Activated CD4-positive, alpha-beta T cell treated with anti-CD3 and anti-CD28 coated beads for 36 hours (primary cell): ENCODE data around the gene NEGR1. TPM values are rescaled to one million over a fixed set of nuclear protein-coding genes. Genes with fewer than 3 reads are reported as not detected.

Experiments used
- ATAC-seq: fragments of 200-7000 bp; cut with Tn5 transposase; one replicate; pipeline ENCODE4 v1.10.0; 2021; ENCODE audit warnings: mild to moderate bottlenecking, moderate library complexity
- CTCF ChIA-PET: fragments of 350-600 bp; sonication (Branson Sonifier 250); formaldehyde crosslinking; loops from one replicate; lab custom pipeline; 2021; ENCODE audit warnings: antibody characterized with exemption; lab: Charles Lee
- POLR2A ChIA-PET: fragments of 350-600 bp; sonication (Branson Sonifier 250); formaldehyde crosslinking; loops from one replicate; lab custom pipeline; 2021; ENCODE audit warnings: antibody characterized with exemption, inconsistent platforms; lab: Charles Lee
- DNase-seq: peaks from one replicate; pipeline ENCODE4 v3.0.0-alpha.2; 2020
- H3K27ac Mint-ChIP-seq: one replicate; pipeline ENCODE4 v1.8.0; 2021; ENCODE audit warnings: mixed read lengths
- H3K27me3 Mint-ChIP-seq: one replicate; pipeline ENCODE4 v1.8.0; 2021; ENCODE audit warnings: mixed read lengths
- H3K36me3 Mint-ChIP-seq: one replicate; pipeline ENCODE4 v1.8.0; 2021; ENCODE audit warnings: low read depth, mixed read lengths
- H3K4me1 Mint-ChIP-seq: one replicate; pipeline ENCODE4 v1.8.0; 2021; ENCODE audit warnings: mixed read lengths
- H3K4me3 Mint-ChIP-seq: one replicate; pipeline ENCODE4 v1.8.0; 2021; ENCODE audit warnings: mild to moderate bottlenecking, moderate library complexity, mixed read lengths
- H3K9me3 Mint-ChIP-seq: one replicate; pipeline ENCODE4 v1.8.0; 2021; ENCODE audit warnings: low read depth, mixed read lengths
- intact Hi-C, 2 experiments: fragments of 100-400 bp; cut with DNase I in 1 of 2; cut with micrococcal nuclease in 1 of 2; formaldehyde crosslinking; loops; one replicate each; pipeline versions ENCODE4 v1.14.2 to v1.15.1; 2022 to 2024; cut with DNase I, micrococcal nuclease
- total RNA-seq, 2 experiments: library from RNA; stranded (reverse); gene quantifications; one replicate each; pipeline ENCODE4 v1.2.3, GENCODE V29; 2021

The NEGR1 gene
- total RNA-seq, 2 experiments from 2014 or later: not detected

DNA sequence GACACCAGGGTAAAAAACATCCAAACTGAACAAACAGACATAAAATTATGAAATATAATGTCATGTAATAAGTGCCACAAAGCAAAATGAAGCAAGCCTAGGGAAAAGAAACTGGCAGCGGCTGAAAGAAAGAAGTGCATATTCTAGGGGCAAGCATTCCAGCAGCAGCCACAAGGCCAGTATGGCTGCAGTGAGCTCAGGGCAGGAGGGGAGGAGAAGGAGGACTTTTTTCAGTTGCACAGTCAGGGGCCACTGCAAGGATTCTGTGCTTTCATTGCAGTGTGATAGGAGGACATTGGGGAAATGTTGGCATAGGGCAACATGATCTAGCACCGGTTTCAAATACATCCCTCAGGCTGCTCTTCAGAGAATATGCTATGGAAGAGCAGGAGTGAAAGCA is 263.8 kb downstream of the NEGR1 start:
- no peaks in the 10 kb centered on the region for H3K27me3 Mint-ChIP-seq
- no peak for ATAC-seq
- H3K27ac Mint-ChIP-seq: no peak overlapping the region
- no peak overlapping the region for H3K4me3 Mint-ChIP-seq
- H3K36me3 Mint-ChIP-seq: no peaks in the 10 kb centered on the region
- H3K9me3 Mint-ChIP-seq: no peaks in the 10 kb centered on the region
- intact Hi-C loops: no loop called here
- DNase-seq: no peak
- H3K4me1 Mint-ChIP-seq: no peaks in the 10 kb centered on the region
- POLR2A ChIA-PET: no interaction called here
- CTCF ChIA-PET: no interaction called here

DNA sequence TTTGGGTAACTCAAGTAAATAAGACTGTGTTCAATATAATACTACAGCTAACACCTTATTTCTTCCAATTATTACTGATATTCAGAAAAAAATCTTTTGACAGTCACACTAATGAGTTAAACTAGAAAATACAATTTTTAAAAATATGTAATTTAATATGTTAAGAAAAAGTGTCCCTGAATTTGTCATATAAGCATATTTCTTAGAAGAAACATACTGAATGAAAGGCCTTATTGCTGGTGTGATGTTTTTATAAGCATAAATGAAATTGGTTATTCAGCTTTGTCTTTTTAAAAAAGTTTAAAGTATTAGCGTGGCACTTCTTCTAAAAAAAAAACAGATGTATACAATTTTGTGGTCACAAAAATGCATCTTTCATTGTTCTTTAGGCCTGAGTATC is 267.3 kb downstream of the NEGR1 start:
- DNase-seq (no peak), ATAC-seq (no peak)
- Mint-ChIP-seq H3K9me3 (no peaks in the 10 kb centered on the region), H3K4me1 (no peaks in the 10 kb centered on the region), H3K36me3 (no peaks in the 10 kb centered on the region), H3K27me3 (no peaks in the 10 kb centered on the region), H3K4me3 (no peak overlapping the region), H3K27ac (no peak overlapping the region)
- intact Hi-C loops: no loop called here
- ChIA-PET POLR2A (no interaction called here), CTCF (no interaction called here)

DNA sequence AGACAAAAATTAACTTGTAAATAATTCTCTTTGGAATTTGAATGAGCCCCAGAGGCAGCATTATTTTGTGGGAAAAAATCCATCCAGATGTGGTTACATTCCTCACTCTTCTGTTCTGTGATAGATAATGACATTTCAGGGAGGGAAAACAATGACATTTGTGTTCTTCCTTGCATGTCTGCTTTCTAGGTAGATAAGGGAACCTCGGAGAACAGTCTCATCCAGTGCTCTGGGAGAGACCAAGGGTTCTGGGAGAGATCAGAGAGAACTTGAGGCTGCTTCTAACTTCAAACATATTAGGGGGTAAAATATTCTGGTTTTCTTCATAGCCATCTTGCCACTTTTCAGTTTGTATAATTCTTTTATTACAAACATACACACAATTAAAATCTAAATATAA is 269.2 kb downstream of the NEGR1 start:
- H3K27me3 Mint-ChIP-seq: no peaks in the 10 kb centered on the region
- H3K4me3 Mint-ChIP-seq: no peak overlapping the region
- intact Hi-C loops: no loop called here
- H3K9me3 Mint-ChIP-seq: no peaks in the 10 kb centered on the region
- ATAC-seq: no peak
- ChIA-PET POLR2A (no interaction called here), CTCF (no interaction called here)
- H3K36me3 Mint-ChIP-seq: no peaks in the 10 kb centered on the region
- H3K4me1 Mint-ChIP-seq: no peaks in the 10 kb centered on the region
- no peak overlapping the region for H3K27ac Mint-ChIP-seq
- DNase-seq: no peak

DNA sequence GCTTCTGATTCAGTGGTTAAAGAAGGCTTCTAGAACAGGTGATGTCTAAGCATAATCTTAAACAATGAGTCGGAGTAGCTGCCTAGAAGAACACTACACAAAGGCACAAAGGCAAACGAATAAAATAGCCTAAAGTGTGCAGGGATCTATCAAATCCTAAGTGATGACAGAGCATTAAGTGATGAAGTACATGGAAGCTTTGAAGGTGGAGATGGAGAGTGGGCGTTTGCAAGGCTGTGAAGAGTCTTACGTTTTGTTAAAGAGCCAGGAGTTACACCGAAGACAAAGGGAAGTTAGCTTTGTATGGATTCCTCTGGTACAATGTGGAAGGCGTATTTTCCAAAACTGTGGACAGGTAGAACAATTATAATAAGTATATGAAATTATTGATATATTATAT is 270.6 kb downstream of the NEGR1 start:
- Mint-ChIP-seq H3K4me3 (no peak overlapping the region), H3K36me3 (no peaks in the 10 kb centered on the region), H3K9me3 (no peaks in the 10 kb centered on the region), H3K27ac (no peak overlapping the region), H3K27me3 (no peaks in the 10 kb centered on the region), H3K4me1 (no peaks in the 10 kb centered on the region)
- ChIA-PET CTCF (interaction anchor here (1.1 kb wide), 1 partner anchor 22 kb away, joined by 3 read pairs; no protein-coding TSS in a partner anchor), POLR2A (no interaction called here)
- ATAC-seq: no peak
- DNase-seq: no peak
- intact Hi-C loops: no loop called here

DNA sequence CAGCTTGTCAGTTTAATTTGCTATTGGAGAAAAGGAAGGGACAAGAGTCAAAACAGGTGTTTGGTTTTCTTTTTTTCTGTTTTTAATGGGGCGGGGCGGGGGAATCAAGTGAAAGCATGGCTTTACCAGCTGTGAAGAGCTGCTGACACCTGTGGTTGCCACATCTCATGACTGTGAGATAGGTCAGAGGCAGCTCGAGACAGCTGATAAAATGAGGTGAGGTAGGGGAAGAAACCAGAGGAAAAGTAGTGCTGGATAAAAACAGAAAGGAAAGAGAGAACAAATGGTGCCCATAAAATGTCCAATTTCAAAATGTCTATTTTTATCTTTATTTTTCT is 272.3 kb downstream of the NEGR1 start:
- no peak overlapping the region for H3K27ac Mint-ChIP-seq
- POLR2A ChIA-PET: no interaction called here
- CTCF ChIA-PET: no interaction called here

DNA sequence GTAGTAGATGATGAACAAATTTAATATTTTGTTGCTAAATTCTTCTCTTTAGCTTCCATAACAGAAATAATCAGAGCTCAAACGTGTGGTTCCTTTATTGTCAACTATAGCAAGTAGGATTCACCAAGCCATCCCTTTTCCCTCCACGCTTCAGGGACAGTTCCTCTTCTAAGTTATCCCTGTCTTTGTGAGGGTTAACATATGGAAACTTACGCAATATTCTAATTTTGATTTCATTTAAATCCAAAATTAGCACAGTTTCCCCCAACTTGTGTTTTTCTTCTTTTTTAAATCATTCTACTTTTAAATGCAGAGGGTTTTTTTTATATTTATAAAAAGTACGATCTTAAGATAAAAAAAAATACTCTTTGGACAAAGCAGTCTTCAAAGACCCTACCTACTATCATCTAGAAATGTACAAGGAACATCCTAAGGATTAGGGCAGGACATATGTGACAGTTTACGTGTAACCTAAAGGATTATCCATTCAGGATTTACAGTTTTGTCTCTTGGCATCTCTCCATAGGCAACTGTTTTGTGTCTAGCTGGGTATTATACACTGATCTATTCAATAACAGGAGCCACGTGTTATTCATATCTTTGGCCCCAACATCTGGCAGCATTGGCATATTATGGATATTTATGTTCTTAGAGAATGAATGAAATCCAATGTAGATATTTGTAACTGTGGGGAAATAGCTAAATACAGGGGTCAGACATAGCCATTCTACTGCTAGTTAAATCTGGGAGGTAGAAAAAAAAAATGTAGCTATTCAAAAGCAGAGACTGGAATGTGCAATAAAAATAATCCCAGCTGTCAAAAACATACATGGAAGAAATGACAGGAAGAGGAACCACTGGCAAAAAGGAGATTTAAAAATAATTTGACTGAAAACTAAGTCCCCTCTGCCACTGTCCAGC is 272.9 kb downstream of the NEGR1 start:
- DNase-seq: no peak
- intact Hi-C loops: no loop called here
- Mint-ChIP-seq H3K9me3 (no peaks in the 10 kb centered on the region), H3K4me1 (no peaks in the 10 kb centered on the region), H3K27me3 (no peaks in the 10 kb centered on the region), H3K27ac (no peak overlapping the region), H3K36me3 (no peaks in the 10 kb centered on the region), H3K4me3 (no peak overlapping the region)
- no peak for ATAC-seq
- POLR2A ChIA-PET: no interaction called here
- CTCF ChIA-PET: no interaction called here

More for the DNA sequence above, 272.3 kb downstream of the NEGR1 start:
- Mint-ChIP-seq H3K27me3 (no peaks in the 10 kb centered on the region), H3K9me3 (no peaks in the 10 kb centered on the region), H3K4me1 (no peaks in the 10 kb centered on the region), H3K36me3 (no peaks in the 10 kb centered on the region), H3K4me3 (no peak overlapping the region)
- ATAC-seq (no peak), DNase-seq (no peak)
- intact Hi-C loops: no loop called here

DNA sequence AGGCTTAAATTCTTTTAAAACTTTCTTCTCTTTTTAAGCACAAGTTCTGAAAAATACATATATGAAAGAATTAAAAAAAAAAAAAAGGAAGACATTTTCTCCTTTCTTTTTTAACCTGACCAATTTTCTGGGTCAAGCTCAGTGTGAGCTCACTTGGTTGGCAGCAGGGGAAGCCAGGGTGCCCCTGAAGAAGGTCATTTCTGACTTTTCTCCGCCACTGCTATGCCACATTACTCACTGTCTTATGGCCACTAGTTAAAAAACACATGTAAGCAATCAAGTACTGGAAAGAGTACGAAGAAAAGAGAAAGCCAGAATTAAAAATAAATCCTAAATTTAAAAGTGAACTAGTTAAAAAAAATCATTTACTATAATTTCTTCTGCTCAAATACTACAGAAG is 275.0 kb downstream of the NEGR1 start:
- H3K4me3 Mint-ChIP-seq: no peak overlapping the region
- intact Hi-C loops: no loop called here
- H3K9me3 Mint-ChIP-seq: no peaks in the 10 kb centered on the region
- no peak for ATAC-seq
- H3K27me3 Mint-ChIP-seq: no peaks in the 10 kb centered on the region
- DNase-seq: no peak
- ChIA-PET CTCF (no interaction called here), POLR2A (no interaction called here)
- H3K36me3 Mint-ChIP-seq: no peaks in the 10 kb centered on the region
- no peaks in the 10 kb centered on the region for H3K4me1 Mint-ChIP-seq
- no peak overlapping the region for H3K27ac Mint-ChIP-seq

DNA sequence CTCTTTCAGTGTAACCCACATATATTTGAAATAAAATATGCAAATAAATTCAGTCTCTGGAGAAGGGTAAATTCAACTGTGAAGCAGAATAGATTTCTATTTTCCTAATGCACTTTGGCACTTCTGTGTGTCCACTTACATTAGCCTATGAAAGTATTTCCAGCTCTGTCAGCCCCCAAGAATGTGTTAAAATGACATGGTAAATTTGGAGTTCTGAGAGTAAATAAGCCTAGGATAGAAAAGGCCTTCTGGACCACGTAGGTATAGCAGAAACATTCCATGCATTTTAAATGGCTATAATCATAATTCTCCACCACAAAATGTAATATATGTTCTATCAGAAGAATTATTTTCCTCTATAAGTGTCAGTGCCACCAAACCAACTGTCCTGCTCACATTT is 276.2 kb downstream of the NEGR1 start:
- Mint-ChIP-seq H3K9me3 (no peaks in the 10 kb centered on the region), H3K36me3 (no peaks in the 10 kb centered on the region), H3K27me3 (no peaks in the 10 kb centered on the region), H3K4me3 (no peak overlapping the region), H3K27ac (no peak overlapping the region), H3K4me1 (no peaks in the 10 kb centered on the region)
- no peak for DNase-seq
- ChIA-PET CTCF (no interaction called here), POLR2A (no interaction called here)
- intact Hi-C loops: no loop called here
- ATAC-seq: no peak

DNA sequence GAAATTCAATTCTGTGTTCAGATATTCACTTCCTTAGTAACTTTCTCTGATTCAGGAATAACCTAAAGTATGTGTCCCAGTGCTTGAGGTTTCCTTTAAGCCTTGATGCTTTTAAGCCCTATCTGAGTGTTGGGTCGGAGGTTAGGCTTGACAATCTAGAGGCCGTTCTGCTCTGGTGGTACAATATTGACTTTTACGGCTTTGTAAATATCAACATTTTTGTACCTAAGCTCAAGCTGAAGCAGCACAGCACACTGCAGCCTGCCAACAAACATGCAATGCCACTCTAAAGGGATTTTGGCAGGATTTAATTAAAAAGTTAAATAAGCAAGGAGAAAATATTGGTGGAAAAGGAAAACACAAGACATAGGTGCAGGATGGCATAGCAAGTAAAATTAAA is 279.2 kb downstream of the NEGR1 start:
- H3K9me3 Mint-ChIP-seq: no peaks in the 10 kb centered on the region
- ChIA-PET CTCF (no interaction called here), POLR2A (no interaction called here)
- no peak overlapping the region for H3K4me3 Mint-ChIP-seq
- H3K4me1 Mint-ChIP-seq: no peaks in the 10 kb centered on the region
- ATAC-seq (no peak), DNase-seq (no peak)
- no peaks in the 10 kb centered on the region for H3K36me3 Mint-ChIP-seq
- intact Hi-C loops: no loop called here
- no peaks in the 10 kb centered on the region for H3K27me3 Mint-ChIP-seq
- H3K27ac Mint-ChIP-seq: no peak overlapping the region

DNA sequence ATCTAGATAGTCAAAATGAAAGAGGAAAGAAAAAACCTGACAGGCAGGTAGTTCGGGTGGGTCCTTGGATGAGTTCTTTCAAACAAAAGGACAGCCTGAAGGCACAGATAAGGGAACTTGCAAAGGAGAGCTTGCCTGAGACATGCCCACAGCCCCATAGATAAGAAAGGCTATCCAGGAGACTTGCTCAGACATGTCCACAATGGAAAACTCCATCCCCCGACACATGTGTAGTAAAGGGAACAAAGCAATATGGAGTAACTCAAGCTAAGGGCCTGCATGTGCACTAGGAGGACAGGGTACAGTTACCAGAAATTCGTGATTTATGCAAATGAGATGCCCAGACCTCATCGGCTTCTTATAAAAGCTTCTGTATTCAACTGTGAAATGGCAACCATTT is 281.5 kb downstream of the NEGR1 start:
- Mint-ChIP-seq H3K27ac (no peak overlapping the region), H3K4me1 (no peaks in the 10 kb centered on the region), H3K27me3 (no peaks in the 10 kb centered on the region), H3K4me3 (no peak overlapping the region), H3K36me3 (no peaks in the 10 kb centered on the region), H3K9me3 (no peaks in the 10 kb centered on the region)
- CTCF ChIA-PET: no interaction called here
- no peak for ATAC-seq
- intact Hi-C loops: no loop called here
- POLR2A ChIA-PET: no interaction called here
- no peak for DNase-seq

DNA sequence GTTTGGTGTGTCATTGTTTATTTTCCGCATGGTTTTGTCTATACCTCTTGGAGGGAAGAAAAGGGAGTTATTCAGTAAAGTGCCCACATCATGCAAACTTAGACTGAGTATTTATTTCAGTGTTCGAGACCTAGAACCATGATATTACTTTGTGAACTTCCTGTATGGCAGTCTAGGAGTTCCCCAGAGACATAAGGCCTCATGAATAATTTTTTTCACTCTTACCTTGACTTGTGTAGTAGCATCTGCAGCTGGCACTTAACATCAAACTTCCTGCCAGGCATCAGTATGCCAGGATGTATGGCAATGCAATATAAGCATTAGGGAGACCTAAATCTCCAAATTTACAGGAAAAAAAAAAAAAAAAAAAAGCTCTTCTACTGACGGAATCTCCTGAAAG is 287.7 kb downstream of the NEGR1 start:
- intact Hi-C loops: no loop called here
- no peak overlapping the region for H3K27ac Mint-ChIP-seq
- no peaks in the 10 kb centered on the region for H3K36me3 Mint-ChIP-seq
- ChIA-PET CTCF (interaction anchor here (0.8 kb wide), 1 partner anchor 23 kb away, joined by 3 read pairs; no protein-coding TSS in a partner anchor), POLR2A (no interaction called here)
- ATAC-seq: no peak
- H3K9me3 Mint-ChIP-seq: no peaks in the 10 kb centered on the region
- DNase-seq: no peak
- H3K4me3 Mint-ChIP-seq: no peak overlapping the region
- H3K4me1 Mint-ChIP-seq: no peaks in the 10 kb centered on the region
- H3K27me3 Mint-ChIP-seq: no peaks in the 10 kb centered on the region

DNA sequence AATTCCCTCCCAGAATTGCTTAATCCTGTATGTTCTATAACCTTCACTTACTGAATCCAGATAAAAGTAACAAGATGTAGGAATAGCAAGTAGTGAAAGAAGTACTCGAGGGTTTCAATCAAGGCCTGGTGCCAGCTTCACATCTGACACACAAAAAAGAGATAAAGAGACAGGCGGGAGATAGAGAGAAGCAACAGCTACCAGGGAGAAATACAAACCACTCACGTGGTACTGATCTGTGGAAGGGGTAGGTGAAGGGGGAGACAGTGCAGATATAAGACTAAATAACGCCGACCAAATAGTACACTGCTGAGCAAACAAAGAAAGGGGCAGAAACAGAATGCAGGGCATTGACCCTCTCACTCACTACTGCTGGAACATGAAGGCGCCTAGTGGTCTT is 295.2 kb downstream of the NEGR1 start:
- Mint-ChIP-seq H3K27ac (no peak overlapping the region), H3K4me3 (no peak overlapping the region), H3K4me1 (no peaks in the 10 kb centered on the region), H3K36me3 (no peaks in the 10 kb centered on the region), H3K9me3 (no peaks in the 10 kb centered on the region), H3K27me3 (no peaks in the 10 kb centered on the region)
- ChIA-PET POLR2A (no interaction called here), CTCF (no interaction called here)
- ATAC-seq (no peak), DNase-seq (no peak)
- intact Hi-C loops: no loop called here
